ENCODE measurements around the gene STARD3.
A peak's percentile ranks its signal among the peaks of the same experiment; 100 is the strongest.

The STARD3 gene

DNA sequence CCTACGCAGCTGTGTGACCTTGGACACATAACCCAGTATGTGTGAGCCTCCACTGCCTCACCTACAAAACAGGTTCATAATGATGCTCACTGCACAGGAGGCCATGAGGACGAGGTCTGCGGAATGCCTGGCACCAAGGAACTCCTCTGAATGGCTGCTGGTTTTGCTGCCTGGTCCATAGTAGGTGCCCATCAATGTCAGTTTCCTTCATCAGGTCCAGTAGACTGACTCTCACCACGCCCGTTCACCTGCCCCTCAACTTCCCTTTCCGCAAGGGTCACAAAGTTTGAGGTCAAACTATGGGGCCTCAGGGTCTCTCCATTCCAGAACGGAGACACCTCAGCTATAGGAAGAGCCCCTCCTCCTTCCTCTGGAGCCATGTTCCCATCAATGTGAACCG lies 40.1 kb downstream of the STARD3 start:
- FAIRE-seq (no peak), DNase-seq (ENCODE audit: insufficient read length, low spot score) (no peak)
- no peak for TF ChIP-seq POLR2A (IDR thresholded peaks at IDR 0.05; ENCODE audit: low read depth, low read length)

DNA sequence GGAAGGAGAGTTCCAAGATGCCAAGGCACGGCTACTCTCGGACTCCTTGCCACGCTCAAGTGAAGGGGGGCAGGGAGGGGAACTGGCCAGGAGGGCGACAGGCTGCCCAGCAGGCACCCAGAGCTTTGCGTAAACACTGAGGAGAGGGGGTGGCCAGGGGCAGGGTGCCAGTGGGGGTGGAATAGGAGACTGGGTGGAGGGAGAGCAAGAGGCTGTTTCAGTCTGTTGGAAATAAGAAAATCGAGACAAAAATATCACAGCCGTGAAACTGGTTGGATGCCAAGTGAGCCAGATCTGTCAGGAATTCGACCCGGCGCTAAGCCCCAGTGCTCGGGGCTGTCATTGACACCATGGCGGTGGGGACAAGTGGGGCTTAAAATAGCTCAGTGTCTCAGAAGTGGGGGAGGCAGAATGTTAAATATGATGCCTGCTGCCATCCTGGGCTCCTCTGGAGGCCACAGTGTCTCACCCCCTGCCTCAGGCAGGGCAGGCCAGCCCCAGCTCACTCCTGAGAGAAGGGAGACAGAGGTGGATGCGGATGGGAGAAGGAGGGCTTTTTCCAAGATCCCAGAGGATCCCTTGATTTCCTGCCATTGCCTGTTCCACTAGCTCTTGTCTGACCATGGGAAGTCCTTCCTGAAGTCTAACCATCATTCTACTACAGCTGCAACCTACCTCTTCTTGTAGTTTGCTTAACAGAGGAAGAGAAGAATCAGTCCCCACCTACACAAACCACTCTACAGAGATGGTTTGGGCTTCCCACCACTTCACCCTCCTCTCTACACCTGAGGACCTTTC lies 40.8 kb downstream of the STARD3 start:
- TF ChIP-seq POLR2A (IDR thresholded peaks at IDR 0.05; ENCODE audit: low read depth, low read length): no peak
- no peak for FAIRE-seq
- no peak for DNase-seq (ENCODE audit: insufficient read length, low spot score)

DNA sequence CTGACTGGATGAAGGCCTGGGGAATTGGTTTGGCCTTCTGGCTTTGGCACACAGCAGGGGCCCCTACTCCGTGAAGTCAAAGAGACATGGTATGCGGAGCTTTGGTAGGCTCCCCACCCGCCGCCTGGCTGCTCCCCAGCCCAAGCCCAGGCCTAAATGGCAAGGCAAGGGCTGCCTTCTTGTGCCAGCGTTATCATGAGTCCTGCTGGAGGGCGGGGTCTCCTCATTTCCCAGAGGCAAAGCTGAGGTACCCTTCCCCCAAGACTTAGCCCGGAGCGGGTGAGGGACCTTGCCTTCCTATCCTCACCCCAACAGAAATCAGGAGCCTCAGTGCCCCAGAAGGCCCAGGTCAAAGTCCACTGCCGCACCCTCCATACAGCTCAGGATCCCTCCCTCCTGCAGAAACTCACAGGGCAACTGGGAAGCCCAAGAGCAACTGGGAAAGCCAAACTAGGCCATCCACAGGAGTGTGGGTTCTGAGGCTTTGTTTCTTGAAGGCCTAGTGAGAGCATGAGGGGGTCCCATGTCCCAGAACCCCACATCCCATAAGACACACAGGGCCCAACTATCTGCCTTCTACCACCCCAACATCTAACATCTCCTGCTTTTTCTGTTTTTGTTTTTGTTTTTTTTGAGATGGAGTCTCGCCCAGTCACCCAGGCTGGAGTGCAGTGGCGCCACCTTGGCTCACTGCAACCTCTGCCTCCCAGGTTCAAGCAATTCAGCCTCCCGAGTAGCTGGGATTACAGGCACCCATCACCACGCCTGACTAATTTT lies 41.6 kb downstream of the STARD3 start:
- no peak for DNase-seq (ENCODE audit: insufficient read length, low spot score)
- no peak for TF ChIP-seq POLR2A (IDR thresholded peaks at IDR 0.05; ENCODE audit: low read depth, low read length)
- FAIRE-seq: no peak

DNA sequence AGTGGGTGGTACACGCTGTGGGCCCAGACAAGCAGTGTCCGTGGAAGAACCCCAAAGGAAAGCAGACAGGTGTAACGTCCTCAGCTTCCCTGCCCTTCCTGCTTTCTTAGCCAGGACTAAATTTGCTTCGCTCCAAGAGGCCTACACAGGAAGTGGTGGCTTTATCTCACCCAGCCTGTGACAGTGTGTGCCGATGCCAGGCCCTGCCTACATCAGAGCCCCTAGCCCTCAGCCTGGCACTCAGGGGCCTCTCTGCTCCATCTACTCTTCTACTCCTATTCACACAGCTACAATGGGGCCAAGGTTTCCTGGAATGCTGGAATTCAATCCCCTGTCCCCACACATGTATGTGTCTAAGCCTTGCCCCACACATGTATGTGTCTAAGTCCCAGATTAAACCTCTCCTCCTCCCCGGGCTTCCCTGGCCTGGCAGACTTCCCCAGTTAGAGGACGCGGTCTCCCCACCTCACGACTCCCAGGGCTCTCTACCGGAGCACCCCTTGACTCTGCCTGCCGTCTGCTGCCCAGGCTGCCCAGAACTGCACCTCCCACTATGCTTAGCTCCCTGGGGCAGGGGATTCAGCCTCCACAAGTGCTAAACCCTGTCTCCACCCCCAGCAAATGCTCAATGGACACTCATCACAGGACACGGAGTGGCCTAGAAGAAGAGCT lies 42.7 kb downstream of the STARD3 start:
- FAIRE-seq (no peak), DNase-seq (ENCODE audit: insufficient read length, low spot score) (no peak)

DNA sequence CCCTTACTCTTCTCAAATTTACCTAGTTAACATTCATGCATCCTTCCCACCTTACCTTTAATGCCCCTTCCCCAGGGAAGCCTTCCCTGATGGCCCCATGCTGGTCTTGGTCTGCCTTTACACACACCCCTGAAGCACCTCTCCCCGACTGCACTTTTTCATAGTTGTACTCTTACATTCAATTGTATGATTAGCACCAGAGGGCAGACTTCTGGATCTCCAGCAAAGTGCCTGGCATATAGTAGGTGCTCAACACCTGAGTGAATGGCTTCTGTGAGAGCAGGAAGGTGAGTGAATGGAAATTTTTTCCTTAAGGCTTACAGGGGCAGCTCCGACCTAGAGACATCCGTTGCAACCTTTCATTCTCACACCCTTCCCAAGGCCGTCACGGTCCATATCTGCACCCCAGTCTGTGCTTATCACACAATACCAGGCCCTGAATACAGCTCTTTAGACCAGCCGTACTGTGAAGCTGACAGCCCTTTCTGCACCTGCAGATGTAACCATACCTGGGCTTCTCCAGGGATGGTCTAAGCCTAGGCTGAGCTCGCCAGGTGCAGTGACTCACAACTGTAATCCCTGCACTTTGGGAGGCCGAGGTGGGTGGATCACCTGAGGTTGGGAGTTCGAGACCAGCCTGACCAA lies 46.5 kb downstream of the STARD3 start:
- TF ChIP-seq POLR2A (IDR thresholded peaks at IDR 0.05; ENCODE audit: low read depth, low read length): no peak
- no peak for DNase-seq (ENCODE audit: insufficient read length, low spot score)
- no peak for FAIRE-seq

More for the DNA sequence above, 42.7 kb downstream of the STARD3 start:
- no peak for TF ChIP-seq POLR2A (IDR thresholded peaks at IDR 0.05; ENCODE audit: low read depth, low read length)

DNA sequence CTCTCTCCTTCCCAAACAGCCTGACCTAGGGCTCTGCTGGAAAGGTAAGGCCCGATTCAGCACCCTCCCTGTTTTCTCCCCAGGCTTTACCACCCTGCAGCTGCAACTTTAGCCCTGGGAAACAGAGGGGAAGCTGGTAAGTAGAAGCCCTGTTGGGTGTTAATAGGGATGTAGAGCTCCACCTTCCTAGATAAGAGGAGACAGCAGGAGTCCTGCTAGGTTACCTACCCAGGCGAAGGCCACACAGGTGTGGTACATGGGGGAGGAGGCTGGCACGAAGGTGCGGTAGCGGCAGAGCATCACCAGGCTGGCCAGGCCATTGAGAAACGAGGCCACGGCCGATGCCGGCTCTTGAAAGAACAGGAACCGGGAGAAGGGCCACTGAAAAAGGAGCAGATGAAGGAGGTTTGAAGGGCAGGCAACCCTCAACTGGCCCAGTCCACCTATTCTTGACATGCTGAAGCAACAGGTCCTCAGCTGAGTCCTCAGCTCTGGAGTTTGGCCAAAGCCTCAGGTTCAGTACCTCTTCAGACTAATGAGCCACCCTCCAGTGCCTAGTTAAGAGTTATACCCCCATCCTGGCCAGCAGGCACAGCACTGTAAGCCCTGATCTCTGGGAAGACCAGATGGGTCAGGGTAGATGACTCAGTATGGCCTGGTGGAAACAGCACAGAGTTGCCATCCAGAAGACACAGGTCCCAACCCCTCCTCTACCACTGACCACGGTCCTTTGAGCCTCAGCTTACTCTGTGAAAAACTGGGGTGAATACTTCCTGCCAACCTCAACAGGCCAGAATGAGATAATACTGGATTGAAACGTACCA lies 47.6 kb downstream of the STARD3 start:
- no peak for TF ChIP-seq POLR2A (IDR thresholded peaks at IDR 0.05; ENCODE audit: low read depth, low read length)
- DNase-seq (ENCODE audit: insufficient read length, low spot score) (no peak), FAIRE-seq (no peak)

DNA sequence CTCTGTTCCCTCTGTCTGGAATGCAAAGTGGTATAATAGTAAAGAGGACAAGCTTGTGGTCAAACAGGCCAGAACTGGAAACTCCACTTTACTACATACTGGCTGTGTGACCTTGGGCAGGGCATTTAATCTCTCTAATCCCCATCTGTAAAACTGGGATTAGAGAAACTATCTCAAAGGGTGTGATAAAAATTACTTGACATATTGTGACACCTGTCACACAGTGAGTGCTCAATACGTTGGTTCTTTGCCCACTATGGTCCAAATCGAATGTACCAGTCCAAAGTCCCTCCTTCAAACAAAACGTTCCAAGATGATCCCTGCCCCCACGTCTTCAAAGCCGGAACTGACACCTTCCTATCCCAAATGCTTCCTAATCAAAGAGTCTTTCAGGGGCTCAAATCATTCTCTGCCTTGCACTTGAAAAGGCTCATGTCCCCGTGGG lies 50.2 kb downstream of the STARD3 start:
- no peak for TF ChIP-seq POLR2A (IDR thresholded peaks at IDR 0.05; ENCODE audit: low read depth, low read length)
- no peak for FAIRE-seq
- DNase-seq (ENCODE audit: insufficient read length, low spot score): no peak

DNA sequence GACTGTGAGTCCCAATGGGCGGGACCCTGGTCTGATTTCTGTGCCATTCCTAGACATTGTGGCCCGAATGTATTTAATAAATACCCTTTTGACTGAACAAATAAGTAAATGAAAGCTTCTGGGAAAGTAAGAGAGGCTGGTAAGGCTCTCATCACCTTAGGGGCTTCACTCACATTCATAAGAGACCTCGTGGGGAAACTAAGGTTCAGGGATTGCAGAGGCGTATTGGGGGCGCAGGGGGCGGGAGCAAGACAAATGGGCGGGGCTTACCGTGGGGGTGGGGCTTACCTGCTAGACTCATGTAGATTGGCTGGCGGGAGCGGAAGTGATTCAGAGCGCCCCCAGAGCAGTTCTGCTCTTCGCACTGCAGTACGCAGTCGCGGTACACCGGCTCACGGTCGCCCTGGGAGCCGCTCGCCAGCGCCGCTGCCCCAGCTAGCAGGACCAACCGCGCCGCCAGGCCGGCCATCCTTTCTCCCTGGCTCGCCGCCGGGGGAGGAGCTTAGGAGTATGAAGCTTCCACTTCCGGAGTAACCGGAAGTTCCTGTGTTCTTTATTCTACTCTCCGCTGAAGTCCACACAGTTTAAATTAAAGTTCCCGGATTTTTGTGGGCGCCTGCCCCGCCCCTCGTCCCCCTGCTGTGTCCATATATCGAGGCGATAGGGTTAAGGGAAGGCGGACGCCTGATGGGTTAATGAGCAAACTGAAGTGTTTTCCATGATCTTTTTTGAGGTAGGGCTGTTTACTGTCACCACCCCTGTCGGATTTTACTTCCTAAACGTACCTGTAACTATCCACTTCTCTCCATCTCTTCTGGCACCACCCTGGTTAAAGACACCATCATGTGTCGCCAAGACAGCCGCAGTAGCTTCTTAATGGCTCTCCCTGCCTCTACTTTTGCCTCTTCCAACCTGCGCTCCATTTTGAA lies 50.9 kb downstream of the STARD3 start, which contains the start of gene PGAP3:
TSS of gene PGAP3 (minus strand) at position 512 of the 929 bp plus-strand sequence. CDS start at position 469, 43 bp downstream.
- FAIRE-seq: no peak
- peak; percentile 94 for DNase-seq (ENCODE audit: insufficient read length, low spot score)
- peak; percentile 67 for TF ChIP-seq POLR2A (IDR thresholded peaks at IDR 0.05; ENCODE audit: low read depth, low read length)

DNA sequence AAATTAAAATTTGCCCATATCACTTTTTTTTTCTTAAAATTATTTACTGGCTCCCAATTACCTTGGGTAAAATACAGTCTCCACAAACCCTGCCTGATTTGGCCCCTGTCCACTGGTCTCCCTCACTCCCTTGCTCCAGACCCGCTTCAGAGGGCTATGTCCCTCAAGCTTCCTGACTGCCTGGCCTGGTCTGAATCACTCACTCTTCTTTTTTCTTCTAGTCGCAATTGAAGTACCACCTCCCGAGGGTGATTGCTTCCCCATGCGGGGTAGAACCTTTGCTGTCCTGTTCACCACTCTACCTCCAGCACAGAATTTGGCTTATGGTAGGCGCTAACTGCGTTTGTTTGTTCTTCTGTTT lies 51.5 kb downstream of the STARD3 start:
- no peak for TF ChIP-seq POLR2A (IDR thresholded peaks at IDR 0.05; ENCODE audit: low read depth, low read length)
- FAIRE-seq (no peak), DNase-seq (ENCODE audit: insufficient read length, low spot score) (no peak)

DNA sequence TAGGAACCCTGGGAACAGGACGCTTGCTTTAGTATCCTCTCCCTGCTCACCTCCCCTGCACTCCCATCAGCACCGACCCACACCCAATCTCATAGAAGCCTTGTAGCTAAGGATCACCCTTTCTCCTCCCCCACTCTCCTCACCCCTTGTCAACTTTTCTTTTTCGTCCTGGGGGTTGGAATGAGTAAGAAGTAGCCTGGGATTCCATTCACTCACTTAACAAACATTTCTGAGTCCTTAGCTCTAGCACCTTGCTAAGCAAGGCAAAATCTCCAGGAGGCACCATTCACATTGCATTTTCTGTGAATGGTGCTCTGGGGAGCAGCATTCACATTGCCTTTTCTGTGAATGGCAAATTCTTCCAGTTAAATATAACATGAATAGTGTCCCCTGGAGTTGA lies 52.0 kb downstream of the STARD3 start:
- FAIRE-seq: no peak
- no peak for TF ChIP-seq POLR2A (IDR thresholded peaks at IDR 0.05; ENCODE audit: low read depth, low read length)

DNA sequence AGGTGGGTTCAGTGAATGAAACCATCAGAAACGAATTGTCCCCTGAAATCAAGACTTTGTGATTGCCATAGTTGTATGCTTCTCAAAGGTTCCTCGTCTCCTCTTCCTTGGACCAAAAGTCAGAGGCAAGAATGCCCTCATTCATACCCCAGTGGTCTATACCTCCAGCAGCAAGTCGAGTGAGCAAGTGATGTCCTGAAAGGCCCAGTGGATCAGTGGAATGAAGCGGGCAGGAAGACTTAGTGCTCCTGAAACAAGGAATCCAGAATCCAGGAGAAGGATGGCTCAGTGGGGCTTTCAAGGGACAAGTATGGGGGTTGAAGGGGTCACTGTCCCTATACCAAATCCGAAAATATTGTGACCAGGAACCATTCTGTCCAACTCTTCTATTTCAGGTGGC lies 57.6 kb downstream of the STARD3 start:
- DNase-seq (ENCODE audit: insufficient read length, low spot score) (no peak), FAIRE-seq (no peak)
- no peak for TF ChIP-seq POLR2A (IDR thresholded peaks at IDR 0.05; ENCODE audit: low read depth, low read length)

More for the DNA sequence above, 52.0 kb downstream of the STARD3 start:
- no peak for DNase-seq (ENCODE audit: insufficient read length, low spot score)

DNA sequence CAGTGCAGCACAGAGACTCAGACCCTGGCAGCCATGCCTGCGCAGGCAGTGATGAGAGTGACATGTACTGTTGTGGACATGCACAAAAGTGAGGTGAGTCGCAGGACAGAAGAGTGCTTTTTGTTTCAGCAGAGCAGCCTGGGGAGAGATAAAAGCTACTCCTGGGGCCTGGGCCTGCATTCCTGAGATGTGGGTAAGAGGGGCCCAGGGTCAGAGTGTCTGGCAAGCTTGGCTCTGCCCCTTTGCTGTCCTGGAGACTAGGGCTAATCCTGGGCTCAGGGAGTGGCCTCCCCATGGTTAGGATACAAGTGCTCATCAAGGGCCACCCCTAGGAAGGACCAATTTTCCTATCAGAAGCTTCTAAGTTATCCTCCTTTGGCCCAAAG lies 58.1 kb downstream of the STARD3 start:
- DNase-seq (ENCODE audit: insufficient read length, low spot score): no peak

More for the DNA sequence above, 58.1 kb downstream of the STARD3 start:
- no peak for FAIRE-seq
- TF ChIP-seq POLR2A (IDR thresholded peaks at IDR 0.05; ENCODE audit: low read depth, low read length): no peak
